Measurements from ENCODE around the gene INSIG1. TPM values are rescaled to one million over a fixed set of nuclear protein-coding genes. Genes with fewer than 3 reads are reported as not detected.

INSIG1 gene
- total and polyA plus RNA-seq, 2 experiments from 2014 or later, result 70.3 to 131 TPM

GRCh38 chr7:155346285-155346684 is 48.6 kb downstream of the INSIG1 start:
- Histone ChIP-seq H3K36me3 (ENCODE audit: insufficient read depth) (no peaks in the 10 kb centered on the region), H3K4me1 (ENCODE audit: insufficient read depth) (no peaks in the 10 kb centered on the region), H3K4me3 (no peak overlapping the region), H2AFZ (no peak overlapping the region), H3K27ac (ENCODE audit: low read depth) (no peak overlapping the region), H4K20me1 (replicated peaks; ENCODE audit: insufficient read depth) (no peaks in the 10 kb centered on the region), H3K27me3 (ENCODE audit: insufficient read depth) (peaks cover 11% of the 10 kb centered on the region; the same call in 1 of the 2 replicates), H3K9me2 (ENCODE audit: insufficient read depth) (no peaks in the 10 kb centered on the region), H3F3A (replicated peaks; ENCODE audit: low read depth) (no peaks in the 10 kb centered on the region), H3K79me2 (replicated peaks; ENCODE audit: insufficient read depth) (no peaks in the 10 kb centered on the region), H3K4me2 (no peak overlapping the region)
- H3K4me3 Mint-ChIP-seq, result no peak overlapping the region
- no peak overlapping the region for H3K27ac Mint-ChIP-seq
- TF ChIP-seq CREB1 (CRISPR knock-in tag; IDR thresholded peaks at IDR 0.05; ENCODE audit: low read depth), result no peak
- TF ChIP-seq ZNF114 (CRISPR knock-in tag; IDR thresholded peaks at IDR 0.05), result no peak
- no peak for TF ChIP-seq NANOG (IDR thresholded peaks at IDR 0.05; ENCODE audit: borderline replicate concordance)
- no peak for TF ChIP-seq EZH2phosphoT487 (IDR thresholded peaks at IDR 0.05; ENCODE audit: unreplicated experiment)
- TF ChIP-seq POLR2AphosphoS5 (IDR thresholded peaks at IDR 0.05; ENCODE audit: low read depth), result no peak
- no peak for TF ChIP-seq ETS1 (IDR thresholded peaks at IDR 0.05)
- no peak for TF ChIP-seq STAT1 (IDR thresholded peaks at IDR 0.05; ENCODE audit: unreplicated experiment)
- TF ChIP-seq REST (IDR thresholded peaks at IDR 0.05; ENCODE audit: unreplicated experiment), result no peak
- TF ChIP-seq ZNF462 (CRISPR knock-in tag; IDR thresholded peaks at IDR 0.05), result no peak
- no peak for TF ChIP-seq ZNF331 (CRISPR knock-in tag; IDR thresholded peaks at IDR 0.05; ENCODE audit: low read depth)
- TF ChIP-seq CTCF (conservative IDR thresholded peaks at IDR 0.05; ENCODE audit: low read depth in 2 of 2), result no peak
- TF ChIP-seq JUNB (IDR thresholded peaks at IDR 0.05; ENCODE audit: unreplicated experiment), result no peak
- no peak for TF ChIP-seq EZH2 (IDR thresholded peaks at IDR 0.05; ENCODE audit: low read depth, unreplicated experiment)
- peaks cover 7% of the 10 kb centered on the region for H3K36me3 Mint-ChIP-seq (ENCODE audit: low read depth)
- peaks cover 7% of the 10 kb centered on the region for H3K9me3 Mint-ChIP-seq
- ATAC-seq (no peak), DNase-seq (ENCODE audit: low spot score) (no peak)
- no peaks in the 10 kb centered on the region; the same call in 2 of the 3 replicates for H3K4me1 Mint-ChIP-seq
- H3K27me3 Mint-ChIP-seq (ENCODE audit: insufficient read depth, low read depth, poor library complexity), result peaks cover 14% of the 10 kb centered on the region

Measured in GM23338 (cell line).